ENCODE measurements around the gene KSR1. TPM values are rescaled to one million over a fixed set of nuclear protein-coding genes. Genes with fewer than 3 reads are reported as not detected.

KSR1 gene
- total and polyA plus RNA-seq, 2 of the 4 experiments (the other 2 are of a cell fraction) = 12.5 to 21.9 TPM

DNA sequence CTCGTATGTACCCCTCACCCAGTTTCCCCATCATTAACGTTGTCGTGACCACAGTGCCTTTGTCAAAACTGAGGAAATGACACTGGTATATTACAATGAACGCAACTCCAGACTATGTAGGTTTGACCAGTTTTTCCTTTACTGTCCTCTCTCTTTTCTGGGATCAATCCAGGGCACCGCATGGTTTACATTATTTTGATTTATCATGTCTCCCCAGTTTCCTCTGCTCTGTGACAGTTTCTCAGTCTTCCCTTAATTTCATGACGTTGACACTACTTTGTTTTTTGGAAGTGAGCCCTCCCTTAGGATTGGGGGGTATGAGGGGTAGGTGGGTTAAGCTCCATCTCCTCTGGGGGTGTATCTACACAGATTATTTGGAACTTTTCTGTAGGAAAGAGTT is 98.7 kb downstream of the KSR1 start:
- Histone ChIP-seq H3K36me3 (ENCODE audit: control insufficient read depth, insufficient read depth, low read length) (peaks cover 28% of the 10 kb centered on the region), H3K4ac (ENCODE audit: low read depth, low read length) (peak overlapping the region; percentile 64; the same call in 1 of the 2 replicates), H3K9me1 (ENCODE audit: insufficient read depth, low read length) (peaks cover 38% of the 10 kb centered on the region), H3K9ac (ENCODE audit: low read depth, low read length) (no peak overlapping the region), H2AK9ac (replicated peaks; ENCODE audit: low read depth, low read length, poor library complexity) (no peak overlapping the region), H4K5ac (ENCODE audit: low read depth, low read length) (no peak overlapping the region), H2BK15ac (ENCODE audit: low read depth, low read length) (no peak overlapping the region), H3K79me1 (ENCODE audit: low read depth in 1 of 2, low read length in 2 of 2) (peaks cover 35 to 86% of the 10 kb centered on the region in 2 experiments), H3K4me3 (ENCODE audit: insufficient read depth, low read depth, low read length) (no peak overlapping the region), H4K91ac (ENCODE audit: insufficient read depth, low read depth, low read length) (peak overlapping the region; percentile 39; the same call in 1 of the 2 replicates), H4K20me1 (ENCODE audit: insufficient read depth, low read length) (peaks cover 9% of the 10 kb centered on the region; the same call in 1 of the 2 replicates), H2AK5ac (ENCODE audit: low read depth, low read length) (peak overlapping the region; percentile 45; the same call in 1 of the 2 replicates), H3K56ac (ENCODE audit: extremely low read depth, insufficient read depth, low read length) (no peak overlapping the region), H2BK120ac (ENCODE audit: low read depth, low read length) (peak overlapping the region; percentile 52), H2BK20ac (ENCODE audit: low read depth, low read length) (peak overlapping the region; percentile 27; the same call in 1 of the 2 replicates), H3K23ac (ENCODE audit: low read depth, low read length) (peak overlapping the region; percentile 31; the same call in 1 of the 2 replicates), H3K27ac (ENCODE audit: insufficient read depth, low read length) (no peak overlapping the region), H3K27me3 (ENCODE audit: control insufficient read depth, insufficient read depth, low read length) (no peaks in the 10 kb centered on the region), H3K4me2 (ENCODE audit: low read depth, low read length) (no peak overlapping the region), H3K9me3 (ENCODE audit: control insufficient read depth, insufficient read depth, low read length) (no peaks in the 10 kb centered on the region), H3K4me1 (ENCODE audit: control insufficient read depth, insufficient read depth, low read length) (peaks cover 36% of the 10 kb centered on the region), H3K18ac (ENCODE audit: low read depth, low read length) (no peak overlapping the region), H2AFZ (replicated peaks; ENCODE audit: low read length, poor library complexity) (no peak overlapping the region), H3K14ac (replicated peaks; ENCODE audit: low read depth, low read length) (peak overlapping the region; percentile 67; the same call in 1 of the 2 replicates), H4K8ac (ENCODE audit: low read depth in 2 of 2, low read length in 2 of 2) (no peak overlapping the region), H2BK5ac (ENCODE audit: low read depth, low read length, poor library complexity, severe bottlenecking) (no peak overlapping the region)
- DNase-seq = no peak
- TF ChIP-seq MAFK (IDR thresholded peaks at IDR 0.05; ENCODE audit: low read depth, low read length) (no peak), FOS (IDR thresholded peaks at IDR 0.05; ENCODE audit: low read depth, low read length) (no peak)
- ChIA-PET POLR2A (ENCODE audit: unreplicated experiment) (no interaction called here), CTCF (no interaction called here)
- intact Hi-C loops (cut with micrococcal nuclease) (no loop called here), dilution Hi-C loops (cut with HindIII; ENCODE audit: low sequenced_read_pairs, unreplicated experiment) (no loop called here), in situ Hi-C loops (cut with MboI; ENCODE audit: low sequenced_read_pairs) (no loop called here)
- BruUV-seq (replicated peaks) = no TSS peak
- WGBS, 2 experiments (ENCODE audit: extremely low coverage in 2 of 2, insufficient read length in 1 of 2) = 94% methylated on average over 3 of the region's 6 CpGs; no CpG with 5 or more reads in 1 of the 2 experiments
- no peak for ATAC-seq (ENCODE audit: low read depth)
